Activated CD4-positive, alpha-beta T cell treated with anti-CD3 and anti-CD28 coated beads for 36 hours (primary cell): ENCODE data around the gene EIF4E2. TPM values are rescaled to one million over a fixed set of nuclear protein-coding genes. Genes with fewer than 3 reads are reported as not detected.

Source experiments
- ATAC-seq: fragments of 200-7000 bp; cut with Tn5 transposase; one replicate; pipeline ENCODE4 v1.10.0; 2021; ENCODE audit warnings: mild to moderate bottlenecking, moderate library complexity
- CTCF ChIA-PET: fragments of 350-600 bp; sonication (Branson Sonifier 250); formaldehyde crosslinking; loops from one replicate; lab custom pipeline; 2021; ENCODE audit warnings: antibody characterized with exemption; lab: Charles Lee
- POLR2A ChIA-PET: fragments of 350-600 bp; sonication (Branson Sonifier 250); formaldehyde crosslinking; loops from one replicate; lab custom pipeline; 2021; ENCODE audit warnings: antibody characterized with exemption, inconsistent platforms; lab: Charles Lee
- DNase-seq: peaks from one replicate; pipeline ENCODE4 v3.0.0-alpha.2; 2020
- H3K27ac Mint-ChIP-seq: one replicate; pipeline ENCODE4 v1.8.0; 2021; ENCODE audit warnings: mixed read lengths
- H3K27me3 Mint-ChIP-seq: one replicate; pipeline ENCODE4 v1.8.0; 2021; ENCODE audit warnings: mixed read lengths
- H3K36me3 Mint-ChIP-seq: one replicate; pipeline ENCODE4 v1.8.0; 2021; ENCODE audit warnings: low read depth, mixed read lengths
- H3K4me1 Mint-ChIP-seq: one replicate; pipeline ENCODE4 v1.8.0; 2021; ENCODE audit warnings: mixed read lengths
- H3K4me3 Mint-ChIP-seq: one replicate; pipeline ENCODE4 v1.8.0; 2021; ENCODE audit warnings: mild to moderate bottlenecking, moderate library complexity, mixed read lengths
- H3K9me3 Mint-ChIP-seq: one replicate; pipeline ENCODE4 v1.8.0; 2021; ENCODE audit warnings: low read depth, mixed read lengths
- intact Hi-C, 2 experiments: fragments of 100-400 bp; cut with DNase I in 1 of 2; cut with micrococcal nuclease in 1 of 2; formaldehyde crosslinking; loops; one replicate each; pipeline versions ENCODE4 v1.14.2 to v1.15.1; 2022 to 2024; cut with DNase I, micrococcal nuclease
- total RNA-seq, 2 experiments: library from RNA; stranded (reverse); gene quantifications; one replicate each; pipeline ENCODE4 v1.2.3, GENCODE V29; 2021

The EIF4E2 gene
- total RNA-seq, 2 experiments from 2014 or later: 57.0 to 68.0 TPM

- no peak overlapping the region for H3K27ac Mint-ChIP-seq
- H3K9me3 Mint-ChIP-seq: no peaks in the 10 kb centered on the region
- no peaks in the 10 kb centered on the region for H3K36me3 Mint-ChIP-seq
- peaks cover 26% of the 10 kb centered on the region for H3K27me3 Mint-ChIP-seq
- no peak overlapping the region for H3K4me3 Mint-ChIP-seq
- DNase-seq (peak; percentile 24), ATAC-seq (no peak)
- CTCF ChIA-PET: interaction anchor here (0.6 to 1.0 kb wide), 4 partner anchors 58 to 1135 kb away, joined by 3 to 5 read pairs (median 4); no protein-coding TSS in a partner anchor
- intact Hi-C loops: loop anchor here (1.0 to 5.0 kb wide), 5 partner anchors 20 to 616 kb away; partner anchors contain the start of gene NPPC (in 1 of the 2)
- POLR2A ChIA-PET: no interaction called here
- peaks cover 6% of the 10 kb centered on the region for H3K4me1 Mint-ChIP-seq
Measured at GRCh38 chr2:232522623-232523401, 27.7 kb upstream of the EIF4E2 start.

DNA sequence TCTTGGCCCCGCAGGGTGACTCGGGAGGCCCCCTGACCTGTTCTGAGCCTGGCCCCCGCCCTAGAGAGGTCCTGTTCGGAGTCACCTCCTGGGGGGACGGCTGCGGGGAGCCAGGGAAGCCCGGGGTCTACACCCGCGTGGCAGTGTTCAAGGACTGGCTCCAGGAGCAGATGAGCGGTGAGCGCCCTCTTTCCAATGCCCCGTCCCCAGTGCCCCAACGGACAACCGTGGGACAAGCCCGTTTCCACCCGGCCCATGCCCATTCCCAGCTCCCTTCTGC lies 27.1 kb upstream of the EIF4E2 start:
- Mint-ChIP-seq H3K4me1 (peaks cover 7% of the 10 kb centered on the region), H3K27ac (no peak overlapping the region), H3K9me3 (no peaks in the 10 kb centered on the region), H3K27me3 (peaks cover 27% of the 10 kb centered on the region), H3K36me3 (no peaks in the 10 kb centered on the region), H3K4me3 (no peak overlapping the region)
- ATAC-seq (no peak), DNase-seq (no peak)
- ChIA-PET POLR2A (no interaction called here), CTCF (interaction anchor here (0.6 to 1.4 kb wide), 4 partner anchors 23 to 1136 kb away, joined by 3 to 7 read pairs (median 4); no protein-coding TSS in a partner anchor)
- intact Hi-C loops: loop anchor here (5.0 kb wide), 3 partner anchors 181 to 616 kb away; partner anchors contain the start of gene NPPC (in 1 of the 2)

DNA sequence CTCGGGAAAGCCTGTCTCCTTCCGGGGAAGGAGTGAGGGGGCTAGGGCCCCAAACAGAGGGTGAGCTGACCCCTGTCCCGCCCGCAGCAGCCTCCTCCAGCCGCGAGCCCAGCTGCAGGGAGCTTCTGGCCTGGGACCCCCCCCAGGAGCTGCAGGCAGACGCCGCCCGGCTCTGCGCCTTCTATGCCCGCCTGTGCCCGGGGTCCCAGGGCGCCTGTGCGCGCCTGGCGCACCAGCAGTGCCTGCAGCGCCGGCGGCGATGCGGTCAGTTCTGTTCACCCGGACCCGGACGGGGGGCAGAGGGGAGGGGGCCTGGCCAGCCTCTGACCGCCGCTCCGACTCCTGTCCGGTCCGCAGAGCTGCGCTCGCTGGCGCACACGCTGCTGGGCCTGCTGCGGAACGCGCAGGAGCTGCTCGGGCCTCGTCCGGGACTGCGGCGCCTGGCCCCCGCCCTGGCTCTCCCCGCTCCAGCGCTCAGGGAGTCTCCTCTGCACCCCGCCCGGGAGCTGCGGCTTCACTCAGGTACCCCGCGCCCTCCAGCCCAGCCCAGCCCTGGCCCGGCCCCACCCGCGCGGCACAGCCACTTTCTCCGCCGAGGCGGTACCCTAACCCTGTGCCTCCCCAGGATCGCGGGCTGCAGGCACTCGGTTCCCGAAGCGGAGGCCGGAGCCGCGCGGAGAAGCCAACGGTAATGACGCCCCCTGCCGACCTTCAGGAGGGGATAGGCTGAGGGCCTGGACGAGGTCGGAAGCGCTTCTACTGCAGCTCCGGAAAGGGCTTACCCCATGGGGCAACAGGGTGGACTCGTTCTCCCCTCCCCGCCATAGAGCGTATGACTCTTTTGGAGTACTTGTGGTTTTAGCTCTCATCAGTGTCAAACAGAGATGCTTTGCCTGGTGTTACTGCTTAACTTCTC lies 26.5 kb upstream of the EIF4E2 start:
- H3K9me3 Mint-ChIP-seq: no peaks in the 10 kb centered on the region
- peak; percentile 69 for ATAC-seq
- intact Hi-C loops: loop anchor here (5.0 kb wide), 3 partner anchors 182 to 617 kb away; partner anchors contain the start of gene NPPC (in 1 of the 2)

DNA sequence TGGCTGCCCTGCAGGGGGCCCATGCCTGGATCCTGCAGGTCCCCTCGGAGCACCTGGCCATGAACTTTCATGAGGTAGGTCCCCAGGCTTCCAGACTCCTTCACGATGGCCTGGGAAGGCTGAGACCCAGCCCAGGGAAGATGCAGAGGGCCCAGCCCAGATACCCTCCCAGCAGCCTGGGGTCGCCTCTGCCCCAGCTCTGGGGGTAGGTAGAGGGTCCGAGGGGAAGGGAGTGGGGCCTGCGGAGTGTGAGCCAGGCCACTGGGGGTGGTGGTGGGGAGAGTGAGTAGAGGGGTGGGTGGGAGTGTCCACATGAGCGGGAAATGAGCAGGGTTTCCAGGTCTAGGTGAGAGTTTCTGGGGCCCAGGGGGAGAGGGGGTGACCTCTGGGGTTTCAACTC lies 25.7 kb upstream of the EIF4E2 start:
- H3K4me3 Mint-ChIP-seq: no peak overlapping the region
- CTCF ChIA-PET: interaction anchor here (0.7 to 1.4 kb wide), 3 partner anchors 14 to 24 kb away, joined by 3 to 7 read pairs (median 4); no protein-coding TSS in a partner anchor

More for the DNA sequence above, 26.5 kb upstream of the EIF4E2 start:
- Mint-ChIP-seq H3K27me3 (peaks cover 33% of the 10 kb centered on the region), H3K27ac (no peak overlapping the region), H3K4me3 (no peak overlapping the region), H3K36me3 (no peaks in the 10 kb centered on the region), H3K4me1 (peaks cover 13% of the 10 kb centered on the region)
- ChIA-PET POLR2A (no interaction called here), CTCF (interaction anchor here (0.6 to 1.4 kb wide), 7 partner anchors 15 to 1137 kb away, joined by 3 to 7 read pairs (median 4); no protein-coding TSS in a partner anchor)
- peak; percentile 66 for DNase-seq

DNA sequence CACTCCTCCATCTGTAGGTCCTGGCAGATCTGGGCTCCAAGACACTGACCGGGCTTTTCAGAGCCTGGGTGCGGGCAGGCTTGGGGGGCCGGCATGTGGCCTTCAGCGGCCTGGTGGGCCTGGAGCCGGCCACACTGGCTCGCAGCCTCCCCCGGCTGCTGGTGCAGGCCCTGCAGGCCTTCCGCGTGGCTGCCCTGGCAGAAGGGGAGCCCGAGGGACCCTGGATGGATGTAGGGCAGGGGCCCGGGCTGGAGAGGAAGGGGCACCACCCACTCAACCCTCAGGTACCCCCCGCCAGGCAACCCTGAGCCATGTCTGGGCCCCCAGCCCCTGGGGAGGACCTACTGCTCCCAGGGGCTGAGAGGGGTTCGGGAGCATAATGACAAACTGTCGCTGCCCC lies 25.3 kb upstream of the EIF4E2 start:
- intact Hi-C loops: no loop called here
- DNase-seq (no peak), ATAC-seq (no peak)
- POLR2A ChIA-PET: no interaction called here
- H3K27me3 Mint-ChIP-seq: peaks cover 31% of the 10 kb centered on the region
- H3K36me3 Mint-ChIP-seq: no peaks in the 10 kb centered on the region
- H3K27ac Mint-ChIP-seq: no peak overlapping the region
- H3K9me3 Mint-ChIP-seq: no peaks in the 10 kb centered on the region
- no peak overlapping the region for H3K4me3 Mint-ChIP-seq
- CTCF ChIA-PET: no interaction called here
- H3K4me1 Mint-ChIP-seq: peaks cover 17% of the 10 kb centered on the region

More for the DNA sequence above, 25.7 kb upstream of the EIF4E2 start:
- Mint-ChIP-seq H3K36me3 (no peaks in the 10 kb centered on the region), H3K27me3 (peaks cover 31% of the 10 kb centered on the region), H3K4me1 (peaks cover 17% of the 10 kb centered on the region), H3K27ac (no peak overlapping the region), H3K9me3 (no peaks in the 10 kb centered on the region)
- no peak for ATAC-seq
- intact Hi-C loops: loop anchor here (5.0 kb wide), 3 partner anchors 182 to 617 kb away; partner anchors contain the start of gene NPPC (in 1 of the 2)
- POLR2A ChIA-PET: no interaction called here
- DNase-seq: no peak

DNA sequence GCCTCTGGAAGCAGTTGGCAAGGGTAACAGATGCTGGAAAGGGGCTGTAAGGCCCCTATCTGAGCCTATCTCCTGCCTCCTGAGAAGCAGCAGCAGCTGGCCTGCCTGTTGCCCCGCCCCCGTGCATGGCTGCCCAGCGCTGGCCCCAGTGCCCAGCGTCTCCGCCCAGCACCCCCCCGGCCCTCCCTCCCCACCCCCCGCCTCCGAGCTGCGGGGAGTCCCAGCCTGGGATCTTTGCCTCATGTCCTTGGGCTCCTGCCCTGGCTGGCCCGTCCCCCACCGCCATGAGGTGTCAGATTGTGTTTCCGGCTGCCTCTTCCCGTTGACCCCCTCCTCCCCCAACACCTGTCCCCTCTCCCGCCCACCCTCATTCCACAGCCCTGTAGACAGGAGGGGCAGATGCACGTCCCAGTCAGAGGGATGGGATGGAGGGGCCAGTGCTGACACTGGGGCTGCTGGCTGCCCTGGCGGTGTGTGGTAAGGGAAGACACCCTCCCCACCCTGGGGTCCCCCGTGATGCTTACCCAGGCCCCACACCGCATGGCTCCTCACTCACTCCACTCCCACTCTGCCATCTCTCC lies 24.6 kb upstream of the EIF4E2 start, which contains the start of gene CHRND:
TSS of gene CHRND (plus strand) at position 370 of the 581 bp plus-strand sequence. CDS start at position 426, 56 bp downstream.
- CTCF ChIA-PET: interaction anchor here (0.7 kb wide), 1 partner anchor 86 kb away, joined by 3 read pairs; no protein-coding TSS in a partner anchor
- peaks cover 17% of the 10 kb centered on the region for H3K4me1 Mint-ChIP-seq
- H3K36me3 Mint-ChIP-seq: no peaks in the 10 kb centered on the region
- no peak within 1 kb of the TSS for H3K4me3 Mint-ChIP-seq
- intact Hi-C loops: no loop called here
- peaks cover 28% of the 10 kb centered on the region for H3K27me3 Mint-ChIP-seq
- ATAC-seq: no peak
- POLR2A ChIA-PET: no interaction called here
- no peak for DNase-seq
- no peaks in the 10 kb centered on the region for H3K9me3 Mint-ChIP-seq
- no peak within 1 kb of the TSS for H3K27ac Mint-ChIP-seq

DNA sequence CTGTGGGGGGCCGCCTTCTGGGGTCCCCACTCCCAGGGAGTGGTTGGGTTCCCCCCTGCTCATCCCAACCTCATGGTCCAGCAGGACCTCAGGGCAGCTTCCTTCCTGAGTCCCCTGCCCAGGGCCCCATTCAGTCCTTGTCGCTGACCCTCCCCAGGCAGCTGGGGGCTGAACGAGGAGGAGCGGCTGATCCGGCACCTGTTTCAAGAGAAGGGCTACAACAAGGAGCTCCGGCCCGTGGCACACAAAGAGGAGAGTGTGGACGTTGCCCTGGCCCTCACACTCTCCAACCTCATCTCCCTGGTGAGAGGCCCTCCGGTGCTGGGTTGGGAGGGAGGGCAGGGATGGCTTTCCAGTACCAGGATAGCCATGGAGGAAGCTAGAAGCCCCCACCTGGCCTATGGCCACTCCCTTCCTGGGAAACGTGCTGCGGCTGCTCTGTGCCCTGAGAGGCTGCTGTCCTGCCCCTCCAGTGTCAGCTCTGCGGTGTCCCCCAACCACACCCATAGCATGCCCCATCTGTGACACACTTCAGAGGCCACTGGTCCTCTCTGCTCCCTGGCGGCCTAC lies 24.0 kb upstream of the EIF4E2 start:
- ATAC-seq (no peak), DNase-seq (no peak)
- H3K36me3 Mint-ChIP-seq: no peaks in the 10 kb centered on the region
- ChIA-PET POLR2A (no interaction called here), CTCF (interaction anchor here (0.7 kb wide), 1 partner anchor 87 kb away, joined by 3 read pairs; no protein-coding TSS in a partner anchor)
- H3K4me1 Mint-ChIP-seq: peaks cover 16% of the 10 kb centered on the region
- intact Hi-C loops: no loop called here
- peaks cover 28% of the 10 kb centered on the region for H3K27me3 Mint-ChIP-seq
- no peaks in the 10 kb centered on the region for H3K9me3 Mint-ChIP-seq
- no peak overlapping the region for H3K4me3 Mint-ChIP-seq
- H3K27ac Mint-ChIP-seq: no peak overlapping the region

DNA sequence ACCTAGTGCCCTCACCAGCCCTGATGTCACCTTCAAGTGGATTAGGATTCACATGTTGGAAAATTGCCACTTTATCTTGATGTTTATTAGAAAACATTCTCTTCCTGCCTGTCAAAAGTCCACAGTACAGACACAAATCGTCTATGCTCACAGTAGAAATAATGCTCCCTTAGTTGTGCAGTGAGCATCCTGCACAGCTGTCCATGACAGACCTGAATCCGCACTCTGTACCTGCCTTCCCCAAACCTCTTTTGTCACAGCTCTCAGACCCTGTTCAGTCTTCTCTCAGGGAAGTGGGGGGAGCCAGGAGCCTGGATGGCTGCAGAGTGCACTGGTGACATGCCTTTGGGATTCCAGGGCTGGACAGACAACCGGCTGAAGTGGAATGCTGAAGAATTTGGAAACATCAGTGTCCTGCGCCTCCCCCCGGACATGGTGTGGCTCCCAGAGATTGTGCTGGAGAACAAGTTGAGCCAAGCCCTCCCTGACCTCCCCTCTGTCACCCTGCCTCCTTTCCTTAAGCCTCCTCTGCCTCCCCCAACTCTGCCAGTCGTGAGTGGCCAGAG lies 22.5 kb upstream of the EIF4E2 start:
- intact Hi-C loops: no loop called here
- H3K27me3 Mint-ChIP-seq: peaks cover 28% of the 10 kb centered on the region
- POLR2A ChIA-PET: no interaction called here
- H3K4me1 Mint-ChIP-seq: peaks cover 15% of the 10 kb centered on the region
- H3K27ac Mint-ChIP-seq: no peak overlapping the region
- no peak for DNase-seq
- no peaks in the 10 kb centered on the region for H3K9me3 Mint-ChIP-seq
- no peak for ATAC-seq
- no peaks in the 10 kb centered on the region for H3K36me3 Mint-ChIP-seq
- no peak overlapping the region for H3K4me3 Mint-ChIP-seq
- CTCF ChIA-PET: no interaction called here

DNA sequence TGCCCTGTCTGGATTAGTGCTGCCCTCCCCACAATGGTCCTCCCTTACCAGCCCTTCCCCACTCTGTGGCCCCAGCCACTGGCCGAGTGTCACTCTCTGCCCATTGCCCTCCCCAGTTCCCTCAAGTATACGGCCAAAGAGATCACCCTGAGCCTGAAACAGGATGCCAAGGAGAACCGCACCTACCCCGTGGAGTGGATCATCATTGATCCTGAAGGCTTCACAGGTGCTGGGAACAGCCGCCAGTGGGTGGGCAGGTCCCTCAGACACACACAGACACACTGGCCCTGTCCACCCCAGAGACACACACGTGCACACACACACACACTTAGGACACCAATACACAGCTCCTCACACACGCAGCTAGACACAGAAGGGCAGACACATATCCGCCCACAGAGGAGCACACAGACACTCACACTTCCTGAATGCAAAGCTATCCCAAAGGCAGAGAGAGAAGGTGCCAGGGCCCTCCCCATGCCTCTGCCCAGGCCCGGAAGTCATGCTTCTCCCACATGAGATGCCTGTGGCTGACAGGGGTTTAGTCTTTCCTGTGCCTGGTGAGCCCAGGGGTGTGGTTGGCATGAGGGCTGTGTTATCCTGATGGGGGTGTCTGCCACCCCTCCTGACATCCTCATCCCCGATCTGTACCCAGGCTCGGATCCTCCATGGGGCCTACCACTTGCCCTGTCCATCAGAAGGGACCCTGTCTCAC lies 21.6 kb upstream of the EIF4E2 start:
- Mint-ChIP-seq H3K27ac (peak overlapping the region; percentile 26), H3K4me1 (peaks cover 11% of the 10 kb centered on the region), H3K4me3 (no peak overlapping the region), H3K36me3 (no peaks in the 10 kb centered on the region), H3K9me3 (no peaks in the 10 kb centered on the region), H3K27me3 (peaks cover 26% of the 10 kb centered on the region)
- ChIA-PET CTCF (no interaction called here), POLR2A (no interaction called here)
- no peak for ATAC-seq
- no peak for DNase-seq
- intact Hi-C loops: no loop called here
